EL (cell line): ENCODE results near the gene KIR2DL1.
"Not testable (repeated sequence)": the region's sequence is repeated elsewhere in the genome, so short reads cannot be mapped to it uniquely, and the experiment has no call there.

Source experiments
- DNase-seq: peaks from one replicate; pipeline ENCODE4 v3.0.0-alpha.2; 2016

The KIR2DL1 gene

GRCh38 chr19:54769646-54770045 lies at the start of gene KIR2DL1:
KIR2DL1 (plus strand) TSS chr19:54769793; CDS start chr19:54769851, 58 bp downstream.
- DNase-seq = not testable (repeated sequence)

- DNase-seq = no peak
These were observed 45.5 kb upstream of the KIR2DL1 start, which contains the start of gene KIR3DL3 for GRCh38 chr19:54724142-54724541. KIR3DL3 (plus strand) TSS chr19:54724442; CDS start chr19:54724497, 55 bp downstream.

GRCh38 chr19:54724644-54725043 lies 44.9 kb upstream of the KIR2DL1 start:
- DNase-seq = no peak

GRCh38 chr19:54725321-54725720 lies 44.3 kb upstream of the KIR2DL1 start:
- DNase-seq = no peak

GRCh38 chr19:54727562-54727961 lies 42.0 kb upstream of the KIR2DL1 start:
- no peak for DNase-seq

- no peak for DNase-seq
These were observed 41.4 kb upstream of the KIR2DL1 start for GRCh38 chr19:54728167-54728566.

GRCh38 chr19:54729416-54730188 lies 40.0 kb upstream of the KIR2DL1 start:
- DNase-seq = no peak

GRCh38 chr19:54731191-54731590 lies 38.4 kb upstream of the KIR2DL1 start:
- DNase-seq = no peak

- DNase-seq = not testable (repeated sequence)
These were observed 31.3 kb upstream of the KIR2DL1 start, which contains the start of gene KIR2DL3 for GRCh38 chr19:54738306-54738705. KIR2DL3 (plus strand) TSS chr19:54738513; CDS start chr19:54738546, 33 bp downstream.

GRCh38 chr19:54738715-54739114 lies 30.9 kb upstream of the KIR2DL1 start:
- no peak for DNase-seq

- no peak for DNase-seq
These were observed 29.8 kb upstream of the KIR2DL1 start for GRCh38 chr19:54739587-54740497.

- not testable (repeated sequence) for DNase-seq
These were observed 27.6 kb upstream of the KIR2DL1 start for GRCh38 chr19:54741950-54742349.

GRCh38 chr19:54744080-54744479 lies 25.5 kb upstream of the KIR2DL1 start:
- DNase-seq = not testable (repeated sequence)

- not testable (repeated sequence) for DNase-seq
These were observed 21.8 kb upstream of the KIR2DL1 start for GRCh38 chr19:54747614-54748322.

- not testable (repeated sequence) for DNase-seq
These were observed 19.3 kb upstream of the KIR2DL1 start for GRCh38 chr19:54750276-54750675.

- DNase-seq = not testable (repeated sequence)
These were observed 13.1 kb upstream of the KIR2DL1 start for GRCh38 chr19:54756204-54757110.

GRCh38 chr19:54758577-54758976 lies 11.0 kb upstream of the KIR2DL1 start:
- not testable (repeated sequence) for DNase-seq

- not testable (repeated sequence) for DNase-seq
These were observed 5.4 kb upstream of the KIR2DL1 start for GRCh38 chr19:54764219-54764618.

- DNase-seq = not testable (repeated sequence)
These were observed 3.1 kb upstream of the KIR2DL1 start for GRCh38 chr19:54766464-54766863.

- not testable (repeated sequence) for DNase-seq
These were observed 918 bp downstream of the KIR2DL1 start for GRCh38 chr19:54770511-54770910.
